HG02970 (cell line): ENCODE measurements around the gene SHTN1.

Source experiments
- ATAC-seq: cut with Tn5 transposase; IDR thresholded peaks from one replicate; pipeline ENCODE4 v1.9.1; 2021; ENCODE audit warnings: mild to moderate bottlenecking, moderate library complexity, moderate number of reproducible peaks; ENCODE audit not compliant: unreplicated experiment, low FRiP score

Gene SHTN1

DNA sequence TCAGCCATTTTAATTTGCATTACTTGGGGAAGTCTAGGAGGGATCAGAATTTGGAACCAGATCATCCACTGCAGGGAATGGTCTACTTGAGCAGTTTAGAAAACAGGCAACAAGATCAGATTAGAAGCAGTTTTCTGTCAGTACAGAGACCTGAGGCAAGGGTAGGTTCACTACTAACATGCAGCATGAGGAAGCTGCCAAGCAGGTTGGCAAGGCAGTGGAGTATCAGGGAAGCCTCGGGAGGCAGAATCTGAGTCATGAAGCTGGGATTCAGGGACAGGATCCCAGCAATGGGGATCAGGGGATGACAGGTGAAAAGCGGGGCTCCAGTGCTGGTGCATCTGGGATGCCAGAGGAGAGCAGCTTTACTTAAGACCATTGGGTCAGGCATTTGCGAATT is 127.6 kb downstream of the SHTN1 start:
- ATAC-seq = no peak

DNA sequence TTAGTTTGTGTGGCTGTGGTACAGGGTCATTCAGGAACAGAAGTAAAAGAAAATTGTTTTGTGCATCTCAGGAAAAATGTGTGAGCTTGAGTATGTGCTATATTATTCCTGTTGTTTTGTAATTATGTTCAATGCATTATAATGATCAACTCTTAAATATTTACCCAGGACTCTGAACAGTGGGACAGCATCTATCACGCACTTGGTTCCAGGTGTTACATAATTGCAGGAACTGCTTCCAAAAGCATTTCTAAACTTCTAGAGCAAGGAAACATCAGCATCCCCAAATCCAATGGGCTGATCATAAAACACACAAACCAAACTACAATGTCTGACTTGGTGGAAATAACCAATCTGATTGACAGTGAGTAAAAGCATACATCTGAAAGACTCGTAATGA is 129.1 kb downstream of the SHTN1 start:
- ATAC-seq = no peak

DNA sequence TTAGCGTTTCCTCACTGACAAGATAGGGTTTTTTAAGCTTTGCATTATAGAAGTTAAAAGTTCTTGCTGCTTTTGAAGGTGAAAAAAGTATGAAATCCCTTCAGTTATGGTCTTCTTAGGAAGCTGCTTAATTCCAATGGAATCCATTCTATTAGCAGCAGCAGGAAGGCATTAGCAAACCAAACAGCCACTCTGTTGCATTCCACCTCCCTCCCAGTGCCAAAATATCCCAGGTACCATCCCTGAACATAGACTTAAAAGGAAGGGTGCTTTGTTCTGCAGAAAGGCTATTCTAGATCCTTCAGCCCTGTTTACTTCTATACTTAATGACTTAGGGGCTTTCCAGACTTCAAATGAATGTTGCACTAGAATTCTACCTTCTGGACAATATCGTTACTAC is 131.9 kb downstream of the SHTN1 start:
- ATAC-seq = no peak

DNA sequence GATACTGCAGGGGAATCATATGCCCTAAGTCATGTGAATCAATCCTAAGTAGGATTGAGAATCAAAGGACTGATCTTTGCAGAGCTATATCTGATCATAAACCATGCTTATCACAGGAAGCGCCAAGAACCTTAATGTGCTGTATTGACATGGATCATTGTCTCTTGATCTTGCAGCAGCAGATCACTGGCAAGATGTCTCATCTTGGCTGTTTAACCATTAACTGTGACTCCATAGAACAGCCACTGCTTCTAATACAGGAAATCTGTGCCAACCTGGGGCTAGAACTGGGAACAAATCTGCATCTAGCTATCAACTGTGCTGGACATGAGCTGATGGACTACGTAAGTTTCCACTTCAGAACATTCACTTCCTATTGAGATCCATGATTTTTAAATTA is 134.0 kb downstream of the SHTN1 start:
- no peak for ATAC-seq

DNA sequence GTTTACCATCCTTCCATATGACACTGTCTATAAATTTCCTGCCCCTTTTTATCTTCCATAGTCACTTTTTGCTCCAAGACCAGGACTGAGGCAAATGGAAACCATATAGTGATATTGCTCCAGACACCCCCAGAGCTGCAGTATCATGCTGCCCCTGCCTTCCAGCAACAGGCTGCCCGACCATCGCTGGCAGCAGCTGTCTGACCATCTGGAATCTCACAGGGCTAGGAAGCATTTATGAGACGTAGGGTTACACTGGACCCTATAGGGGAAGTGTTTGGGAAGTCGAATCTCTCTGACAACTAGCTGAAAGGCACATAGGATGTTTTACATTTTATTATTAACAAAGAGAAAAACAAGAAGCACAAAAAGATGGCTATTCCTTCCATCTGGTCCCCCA is 136.3 kb downstream of the SHTN1 start:
- no peak for ATAC-seq

DNA sequence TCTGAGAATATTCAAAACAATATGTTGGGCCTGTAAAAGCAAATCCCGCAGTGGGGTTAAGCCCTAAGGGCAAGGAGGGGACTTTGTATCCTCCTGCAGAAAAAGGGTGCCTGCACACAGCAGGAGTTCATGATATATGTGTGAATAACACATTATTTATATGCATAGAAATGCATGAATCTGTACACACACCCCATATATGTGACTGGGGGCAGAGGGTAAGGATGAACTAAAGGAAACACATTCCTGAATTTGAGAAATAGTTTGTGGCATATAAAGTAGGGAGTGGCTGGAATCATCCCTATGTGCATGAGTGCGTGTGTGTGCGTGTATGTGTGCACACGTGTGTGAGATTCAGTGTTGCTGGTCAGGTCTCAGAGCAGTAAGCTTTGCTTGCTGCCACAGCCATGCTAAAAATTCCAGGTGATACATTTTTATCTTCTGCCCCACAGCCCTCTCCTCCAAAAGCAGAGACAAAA is 136.8 kb downstream of the SHTN1 start:
- ATAC-seq = no peak

DNA sequence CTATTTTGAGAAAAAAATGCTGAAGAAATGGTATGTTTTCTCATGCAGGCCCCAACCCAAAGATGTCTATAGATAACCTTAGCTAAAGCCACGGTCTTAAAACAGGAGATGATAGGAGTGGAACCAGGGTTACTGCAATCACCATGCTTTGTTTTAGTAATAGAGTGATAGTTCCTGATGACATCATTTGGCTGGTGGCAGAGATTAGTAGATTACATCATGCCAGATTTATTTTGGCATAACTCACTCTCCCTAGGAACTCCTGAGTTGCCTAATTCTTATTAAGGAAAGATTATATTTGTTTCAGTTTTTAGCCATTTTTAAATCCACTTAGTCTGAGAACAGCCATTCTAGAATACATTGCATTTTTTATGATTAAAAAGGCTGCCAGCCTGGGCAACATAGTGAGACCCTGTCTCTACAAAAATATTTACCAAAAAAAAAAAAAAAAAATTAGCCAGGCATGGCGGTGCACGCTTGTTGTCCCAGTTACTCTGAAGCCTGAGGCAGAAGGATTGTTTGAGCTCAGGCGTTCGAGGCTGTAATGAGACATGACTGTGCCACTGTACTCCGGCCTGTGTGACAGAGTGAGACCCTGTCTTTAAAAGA is 137.9 kb downstream of the SHTN1 start:
- no peak for ATAC-seq

DNA sequence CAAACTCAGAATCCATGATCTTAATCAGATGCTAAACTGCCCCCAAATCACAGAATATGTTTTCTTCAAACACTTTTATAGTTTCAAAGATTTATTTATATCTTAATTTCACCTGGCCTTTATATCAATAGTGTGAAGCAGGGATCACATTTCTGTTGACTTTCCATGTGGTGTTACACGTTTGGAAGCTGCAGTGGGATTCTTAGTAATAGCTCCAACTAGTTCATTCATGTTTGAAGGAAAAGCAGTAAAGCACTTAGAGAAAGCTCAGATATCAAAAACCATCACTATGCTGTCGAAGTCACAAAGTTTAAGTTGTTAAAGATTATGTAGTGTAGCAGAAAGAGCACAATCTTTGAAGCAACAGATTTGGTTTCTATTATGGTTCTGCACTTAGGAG is 138.9 kb downstream of the SHTN1 start:
- ATAC-seq = no peak

DNA sequence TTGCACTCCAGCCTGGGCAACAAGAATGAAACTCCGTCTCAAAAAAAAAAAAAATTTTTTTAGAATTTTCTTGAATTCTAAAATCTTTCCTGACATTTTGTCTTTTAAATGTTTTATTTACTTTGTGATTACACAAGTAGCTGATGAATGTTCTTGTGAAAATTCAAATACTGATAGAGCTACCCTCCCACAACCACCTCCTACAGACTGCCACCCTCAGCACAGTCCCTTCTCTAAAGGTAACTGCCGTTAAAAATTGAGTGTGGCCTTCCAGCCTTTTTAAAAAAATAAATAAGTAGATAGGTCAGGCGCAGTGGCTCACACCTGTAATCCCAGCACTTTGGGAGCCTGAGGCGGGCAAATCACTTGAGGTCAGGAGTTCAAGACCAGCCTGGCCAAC is 140.6 kb downstream of the SHTN1 start:
- ATAC-seq = no peak

DNA sequence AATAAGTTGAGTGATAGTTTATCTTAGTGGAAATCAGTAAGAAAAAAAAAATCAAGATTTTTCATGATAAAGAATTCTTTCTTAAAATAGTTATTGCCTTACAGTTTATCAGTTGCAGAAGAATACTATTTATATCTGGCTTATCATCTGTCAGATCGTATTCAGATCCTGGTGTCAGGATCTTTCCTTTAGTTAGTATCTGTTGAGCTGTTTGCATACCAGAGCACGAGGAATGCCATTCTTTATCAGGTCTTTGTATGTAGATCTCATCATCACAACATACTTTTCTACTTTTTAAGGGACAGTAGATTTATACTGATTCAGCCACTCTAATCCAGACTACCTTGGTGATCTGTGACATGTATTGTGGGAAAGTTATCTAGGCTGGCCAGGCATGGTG is 143.2 kb downstream of the SHTN1 start:
- no peak for ATAC-seq

DNA sequence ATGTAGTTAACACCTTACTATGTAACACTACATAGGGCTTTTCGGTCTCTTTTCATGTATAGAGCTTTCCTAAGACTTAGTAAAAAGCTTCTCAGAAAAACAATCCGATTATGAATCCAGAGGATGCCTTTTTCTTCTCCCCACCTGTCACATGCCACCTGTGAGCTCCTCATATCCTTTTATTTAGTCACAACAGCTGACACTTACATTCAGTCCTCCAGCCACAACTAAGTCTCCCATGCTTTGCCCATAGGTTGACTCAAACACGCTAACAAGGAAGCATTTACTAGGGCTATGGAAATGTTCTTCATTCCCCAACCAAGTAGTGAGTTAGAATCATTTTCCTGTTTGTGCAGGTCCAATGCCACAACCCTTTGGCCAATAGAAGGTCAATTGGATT is 147.8 kb downstream of the SHTN1 start:
- ATAC-seq = no peak

DNA sequence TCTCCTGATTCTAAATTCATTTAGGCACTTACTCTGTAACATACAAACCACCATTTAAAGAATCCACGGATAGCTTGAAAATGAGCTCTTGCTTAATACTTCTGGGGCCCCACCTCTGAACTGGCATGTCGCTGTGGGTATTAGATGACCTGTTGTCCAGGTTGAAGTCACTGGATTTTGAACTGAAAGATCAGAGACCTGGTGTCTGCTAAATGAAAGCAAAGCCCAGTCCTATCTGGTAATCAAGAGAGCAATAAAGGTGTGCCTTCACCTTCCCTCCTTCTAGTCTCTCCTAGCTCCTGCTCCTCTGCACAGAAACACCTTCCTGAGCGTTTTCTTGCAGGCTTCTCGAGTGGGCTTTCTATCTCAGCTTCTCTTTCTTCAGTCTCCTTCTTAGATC is 151.3 kb downstream of the SHTN1 start:
- ATAC-seq = no peak

DNA sequence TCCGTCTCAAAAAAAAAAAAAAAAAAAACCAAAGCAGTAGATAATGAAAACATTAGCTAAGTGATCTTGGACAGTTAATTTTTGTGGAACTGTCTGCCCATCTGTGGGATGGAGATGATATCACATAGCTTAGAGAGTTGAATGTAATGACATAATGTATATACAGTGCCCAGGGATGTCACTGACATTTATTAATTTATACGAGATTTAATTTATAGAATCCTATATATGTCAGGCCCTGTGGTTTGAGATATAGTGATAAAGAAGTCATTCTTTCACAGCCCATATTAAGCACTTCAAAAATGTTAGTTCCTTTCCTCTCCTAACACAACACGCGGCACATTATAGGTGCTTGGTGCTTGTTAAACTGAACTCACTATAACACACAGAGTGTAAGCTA is 151.7 kb downstream of the SHTN1 start:
- ATAC-seq = no peak

DNA sequence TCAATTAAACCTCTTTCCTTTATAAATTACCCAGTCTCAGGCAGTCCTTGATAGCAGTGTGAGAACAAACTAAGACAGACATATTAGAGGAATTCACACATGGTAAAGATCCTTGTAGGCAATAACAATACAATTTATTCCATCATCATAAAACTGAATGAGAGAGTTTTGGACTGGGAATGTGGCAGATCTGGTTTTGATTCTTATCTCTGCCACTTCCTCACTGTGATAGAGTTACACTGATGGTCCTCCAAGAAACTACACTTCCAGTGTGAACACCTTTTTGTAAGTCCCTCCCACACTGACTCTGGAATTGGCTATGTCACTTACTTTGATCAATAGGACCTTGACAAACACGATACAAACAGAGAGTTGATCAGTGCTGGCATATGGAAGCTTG is 152.7 kb downstream of the SHTN1 start:
- ATAC-seq = no peak

DNA sequence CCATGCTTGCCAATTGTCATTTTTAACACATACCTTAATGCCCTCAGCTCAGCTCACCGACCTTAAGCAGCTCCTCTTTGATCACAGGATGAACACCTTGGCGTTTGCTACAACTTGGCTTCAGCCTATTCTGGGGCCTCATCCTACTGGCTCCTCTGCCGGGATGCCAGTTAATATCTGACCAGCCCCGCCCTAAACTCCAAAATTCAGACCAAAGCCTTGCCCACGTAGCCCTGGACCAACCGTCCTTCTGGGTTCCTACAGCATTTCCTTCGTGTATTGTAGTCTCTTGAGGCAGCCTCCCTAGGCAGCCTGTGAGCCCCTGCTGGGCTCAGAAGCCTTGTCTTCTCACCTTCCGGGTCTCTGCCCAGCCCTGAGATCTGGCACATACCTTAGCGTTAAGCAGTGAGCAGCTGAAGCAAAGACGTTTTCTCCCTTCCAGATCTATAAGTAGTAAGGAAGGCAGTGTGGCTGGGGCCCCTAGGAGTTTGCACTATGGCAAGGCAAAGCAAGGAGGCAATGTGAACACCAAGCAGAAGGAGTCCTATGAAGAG is 154.9 kb downstream of the SHTN1 start:
- ATAC-seq = no peak

DNA sequence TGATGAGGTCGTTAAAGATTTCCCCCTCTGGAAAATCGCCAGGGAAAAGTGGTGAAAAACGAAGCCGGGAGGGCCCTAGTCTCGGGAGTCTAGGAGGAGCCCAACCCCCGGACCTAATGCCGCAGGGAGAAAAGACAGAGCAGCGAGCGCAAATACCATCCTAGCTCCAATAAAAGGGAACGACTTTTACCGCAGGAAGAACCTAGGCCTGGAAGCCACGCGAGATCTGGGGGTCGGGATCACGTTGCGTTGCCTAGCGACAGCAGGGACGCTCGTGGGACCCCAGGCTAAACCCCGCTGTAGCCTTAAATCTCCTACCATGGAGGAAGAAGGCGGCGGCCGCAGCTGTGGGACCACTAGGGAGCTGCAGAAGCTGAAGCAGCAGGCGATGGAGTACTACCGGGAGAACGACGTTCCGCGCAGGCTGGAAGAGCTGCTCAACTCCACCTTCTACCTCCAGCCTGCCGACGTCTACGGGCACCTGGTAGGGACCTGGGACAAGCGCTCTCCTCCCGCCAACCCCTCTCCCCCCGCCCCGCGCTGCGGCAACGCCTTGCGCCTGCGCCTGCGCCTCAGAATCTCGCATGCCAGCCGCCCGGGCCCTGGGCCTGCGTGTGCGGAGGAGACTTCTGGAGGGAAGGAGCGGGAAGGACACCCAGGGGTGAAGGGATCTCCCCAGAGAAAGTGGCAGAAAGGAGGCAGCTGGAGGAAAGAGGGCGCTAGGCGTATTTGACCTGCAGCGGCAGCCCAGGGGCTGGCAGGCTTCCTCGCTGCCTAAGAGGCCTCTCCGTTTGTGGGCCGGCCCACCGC is 155.5 kb downstream of the SHTN1 start, which contains the start of gene ENO4:
TSS of gene ENO4 (plus strand) at position 252 of the 810 bp plus-strand sequence. CDS start at position 320, 68 bp downstream.
- peak; percentile 52 for ATAC-seq

DNA sequence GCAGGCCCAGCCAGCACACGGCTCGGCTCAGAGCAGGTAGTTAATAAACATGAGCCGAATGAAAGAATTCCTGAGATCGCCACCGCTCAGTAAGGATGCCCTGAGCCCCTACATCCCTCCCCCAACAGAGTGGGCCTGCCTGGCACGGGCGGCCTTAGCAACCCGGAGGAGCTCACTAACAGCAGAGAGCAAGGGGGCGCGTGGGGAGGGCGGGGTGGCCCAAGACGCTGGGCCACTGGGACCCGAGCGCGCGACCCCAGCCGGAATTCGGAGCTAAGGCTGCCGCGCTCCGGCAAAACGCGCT is 156.1 kb downstream of the SHTN1 start:
- ATAC-seq = no peak

DNA sequence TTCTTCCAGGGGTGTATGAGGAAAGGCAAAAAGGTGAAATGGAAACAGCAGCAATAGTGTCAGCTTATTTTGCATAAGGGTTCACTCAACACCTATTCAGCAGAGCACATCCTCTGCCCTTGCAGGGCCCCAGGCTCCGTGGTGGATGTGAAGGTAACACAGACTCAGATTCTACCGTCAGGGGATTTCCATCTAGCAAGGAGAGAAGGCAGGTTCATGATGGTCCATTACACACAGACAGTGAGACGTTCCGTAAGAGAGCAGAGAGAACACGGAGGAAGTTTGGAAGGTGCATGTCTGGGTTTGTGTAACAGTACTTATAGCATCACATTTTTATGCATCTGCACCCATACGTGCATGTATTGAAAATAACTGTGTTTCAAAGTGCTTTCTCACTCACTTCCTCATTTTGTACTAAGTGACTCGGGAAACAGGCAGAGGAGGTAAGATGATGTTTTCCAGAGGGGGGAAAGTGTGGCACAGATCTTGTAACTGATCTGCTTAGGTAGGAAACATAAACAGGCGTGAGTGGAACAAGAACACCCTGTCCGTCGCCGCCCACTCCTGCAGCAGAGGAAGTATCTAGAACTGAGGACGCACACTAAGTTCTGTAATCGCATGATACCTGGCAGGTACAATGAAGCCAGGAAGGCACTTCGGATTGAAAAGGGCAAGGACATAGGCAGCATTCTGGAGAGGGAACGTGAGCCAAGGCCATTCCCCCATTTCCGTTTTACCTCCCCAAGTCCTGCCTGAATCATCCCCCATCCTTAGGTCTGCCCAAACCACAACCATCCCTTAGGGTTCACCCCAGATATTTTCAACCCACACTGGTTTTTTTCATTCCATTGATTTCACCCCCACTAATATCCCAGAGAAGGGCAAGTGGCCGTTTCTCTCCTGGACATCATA is 156.7 kb downstream of the SHTN1 start:
- ATAC-seq = peak; percentile 80

DNA sequence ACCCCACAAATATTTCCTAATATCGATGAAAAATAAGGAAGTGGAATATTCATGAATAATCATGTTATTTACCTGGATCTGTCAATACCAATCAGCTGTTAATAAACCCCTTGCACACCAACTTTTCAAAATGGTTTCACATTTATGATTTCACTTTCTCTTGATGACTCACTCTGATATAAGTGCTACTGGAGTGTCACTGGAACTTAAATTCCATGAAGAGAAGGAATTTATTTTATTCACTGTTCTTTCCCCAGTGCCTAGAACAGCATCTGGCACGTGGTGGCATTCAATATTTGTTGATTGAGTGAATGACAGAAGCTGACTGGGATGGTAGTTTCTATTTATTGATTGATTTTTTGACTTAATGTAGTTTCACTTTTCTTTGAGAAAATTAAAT is 159.2 kb downstream of the SHTN1 start:
- ATAC-seq = no peak

DNA sequence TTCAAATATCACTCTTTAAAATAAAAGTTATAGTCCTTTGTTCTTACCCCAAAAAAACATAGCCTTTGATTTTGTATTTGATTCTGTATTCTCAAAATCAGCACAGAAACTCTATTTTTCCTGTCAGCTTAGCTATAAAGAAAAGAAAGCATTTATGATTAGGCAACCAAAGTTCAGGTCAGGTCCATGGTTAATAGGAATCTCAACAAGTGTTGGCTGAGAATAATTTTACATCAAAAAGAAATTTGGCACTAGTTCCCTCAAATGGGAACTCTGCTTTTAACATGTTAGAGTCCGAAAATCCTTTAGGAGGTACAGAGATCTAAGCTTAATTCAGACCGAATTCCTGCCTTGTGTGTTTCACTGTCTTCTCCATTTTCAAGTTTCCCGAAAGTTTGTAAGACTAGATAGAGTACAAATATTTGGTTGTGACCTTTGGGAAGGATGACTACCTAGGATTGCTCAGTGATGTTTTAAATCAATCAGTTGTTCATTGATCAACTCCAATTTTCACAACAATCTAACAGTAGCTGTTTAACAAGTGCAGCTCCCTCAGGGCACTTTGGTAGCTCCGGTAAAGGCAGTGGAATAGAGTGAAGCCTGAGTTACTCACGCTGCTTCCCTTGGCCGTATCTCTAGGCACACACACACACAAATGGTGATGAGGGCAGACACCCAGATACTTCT is 164.5 kb downstream of the SHTN1 start:
- no peak for ATAC-seq
